Stimulated activated CD8-positive, alpha-beta memory T cell treated with anti-CD3 and anti-CD28 coated beads, Interleukin-7, amount 100 ng/mL, for 24 hours (primary cell): ENCODE results near the gene SORCS2.

Source experiments
- DNase-seq: peaks from one replicate; pipeline ENCODE4 v3.0.0-alpha.2; 2020; ENCODE audit warnings: low read depth

Gene SORCS2

DNA sequence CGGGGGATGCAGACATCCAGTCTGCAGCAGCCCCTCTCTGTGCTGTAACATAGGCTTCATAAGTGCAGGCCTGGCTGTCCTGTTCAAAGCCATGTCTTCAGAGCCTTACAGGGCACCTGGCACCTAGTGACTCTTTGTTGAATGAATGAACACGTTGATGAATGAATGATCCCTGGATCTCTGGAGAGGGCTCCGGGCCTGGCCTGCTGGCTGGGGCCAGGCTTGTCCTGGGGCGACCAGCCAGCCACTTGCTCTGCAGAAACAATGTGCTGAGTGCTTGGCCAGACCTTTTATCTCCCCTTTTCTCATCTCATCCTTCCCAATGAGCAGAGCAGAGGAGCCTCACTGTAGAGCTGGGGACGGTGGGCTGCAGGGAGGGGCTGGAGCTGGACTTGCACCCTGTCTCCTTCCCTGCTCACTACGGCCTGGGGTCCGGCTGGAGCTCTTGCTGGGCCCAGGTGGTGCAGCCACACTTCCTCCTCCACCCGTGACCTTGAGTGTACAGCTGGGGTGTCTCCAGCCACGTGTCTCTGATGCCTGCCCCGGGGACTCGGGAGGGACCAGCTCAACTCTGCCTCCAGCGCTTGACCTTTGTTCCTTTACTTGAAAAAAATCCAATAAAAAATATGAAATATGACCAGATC, 164.5 kb downstream of the SORCS2 start:
- DNase-seq = no peak

GRCh38 chr4:7357323-7357722, 165.0 kb downstream of the SORCS2 start:
- DNase-seq = no peak

- DNase-seq = no peak
Observed at GRCh38 chr4:7358100-7358735, 165.9 kb downstream of the SORCS2 start.

GRCh38 chr4:7359400-7360062, 167.2 kb downstream of the SORCS2 start:
- no peak for DNase-seq

DNA sequence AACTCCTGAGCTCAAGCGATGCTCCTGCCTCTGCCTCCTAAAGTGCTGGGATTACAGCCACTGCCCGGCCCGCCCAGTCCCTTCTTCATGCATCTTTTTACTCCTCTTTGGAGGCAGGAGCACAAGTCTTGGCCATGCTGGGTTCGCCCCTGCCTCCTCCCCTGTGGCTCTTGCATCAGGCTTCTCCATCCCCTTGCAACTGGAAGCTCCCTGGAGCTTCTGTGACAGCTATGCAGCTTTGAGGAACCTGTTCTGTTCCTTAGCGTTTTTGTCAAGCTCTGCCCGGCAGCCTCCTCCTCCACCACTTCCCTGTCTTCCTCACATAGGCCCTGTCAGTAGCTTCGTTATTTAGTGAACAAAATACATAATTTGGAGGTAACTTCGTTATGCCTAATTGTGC, 168.5 kb downstream of the SORCS2 start:
- DNase-seq = no peak

DNA sequence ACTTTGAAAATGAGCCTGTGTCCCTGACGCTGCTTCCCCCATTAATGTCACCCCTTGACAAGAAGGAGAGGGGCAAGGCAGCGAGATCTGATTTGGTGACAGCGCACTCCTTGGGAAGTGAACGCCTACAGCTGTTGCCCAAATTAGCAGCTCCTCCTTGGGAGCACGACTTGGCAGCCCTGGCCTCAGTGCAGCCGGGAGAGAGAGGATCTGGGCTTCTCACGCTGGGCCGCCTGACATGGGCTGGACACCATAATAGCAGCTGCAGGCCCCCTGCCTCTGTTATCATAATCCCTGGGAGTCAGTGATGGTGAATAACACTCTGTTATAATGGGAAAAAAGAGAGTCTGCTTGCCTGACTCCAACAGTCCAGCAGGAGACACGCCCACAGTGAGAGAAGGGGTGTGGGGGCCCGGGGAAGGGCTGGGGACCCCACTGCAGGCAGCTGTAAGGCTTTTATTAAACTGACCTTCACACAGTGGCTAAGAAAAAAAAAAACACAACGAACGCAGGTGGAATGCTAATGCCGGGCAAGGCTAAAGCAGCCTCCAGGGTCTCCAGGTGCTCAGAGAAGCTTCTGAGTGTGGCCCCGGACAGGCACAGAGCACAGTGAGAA, 169.1 kb downstream of the SORCS2 start:
- DNase-seq = no peak

- no peak for DNase-seq
Observed at GRCh38 chr4:7362341-7362740, 170.0 kb downstream of the SORCS2 start.

GRCh38 chr4:7362862-7363430, 170.6 kb downstream of the SORCS2 start:
- DNase-seq = no peak

GRCh38 chr4:7364979-7365378, 172.6 kb downstream of the SORCS2 start:
- no peak for DNase-seq

GRCh38 chr4:7365462-7366179, 173.3 kb downstream of the SORCS2 start:
- no peak for DNase-seq

- no peak for DNase-seq
Observed at GRCh38 chr4:7366180-7366945, 174.0 kb downstream of the SORCS2 start.

GRCh38 chr4:7366954-7367353, 174.6 kb downstream of the SORCS2 start:
- no peak for DNase-seq

DNA sequence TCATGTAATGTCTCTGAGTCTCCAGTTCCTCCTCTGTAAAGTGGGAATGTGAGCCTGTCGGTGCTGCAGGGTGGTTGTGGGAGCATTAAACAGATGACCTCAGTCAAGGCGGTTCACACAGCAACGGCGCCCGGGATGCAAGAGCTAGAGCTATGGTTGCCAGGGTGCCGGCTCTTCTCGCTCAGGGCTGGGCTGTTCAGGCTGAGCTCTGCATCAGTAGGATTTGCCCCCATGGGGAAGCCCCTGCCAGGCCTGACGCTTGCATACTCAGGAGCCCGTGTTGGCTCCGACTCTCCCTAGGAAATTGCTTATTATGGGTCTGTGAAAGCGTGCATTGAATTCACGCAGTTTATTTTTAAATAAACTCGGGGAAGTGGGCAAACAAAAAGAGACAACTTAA, 175.1 kb downstream of the SORCS2 start:
- no peak for DNase-seq

DNA sequence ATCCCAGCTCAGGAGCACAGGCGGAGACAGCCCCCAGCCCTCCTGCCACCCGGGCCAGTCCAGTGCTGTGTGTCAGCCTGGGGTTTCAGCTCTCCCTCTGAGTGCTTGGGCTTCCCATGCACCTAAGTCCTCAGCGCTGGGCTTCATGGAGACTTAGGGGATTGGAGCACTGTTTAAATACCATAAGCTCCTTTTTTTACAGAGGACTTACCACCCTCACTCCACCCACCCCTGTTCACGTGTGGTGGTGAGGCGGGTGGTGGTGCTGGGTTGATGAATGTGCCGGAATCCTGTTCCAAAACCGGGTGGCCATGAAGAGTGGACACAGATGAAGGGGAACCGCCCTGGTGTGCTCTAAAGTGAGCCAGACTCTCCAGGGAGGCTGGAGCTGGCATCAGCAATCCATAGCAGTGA, 175.5 kb downstream of the SORCS2 start:
- DNase-seq = no peak

- no peak for DNase-seq
Observed at GRCh38 chr4:7368296-7368695, 176.0 kb downstream of the SORCS2 start.

- no peak for DNase-seq
Observed at GRCh38 chr4:7369511-7369910, 177.2 kb downstream of the SORCS2 start.

GRCh38 chr4:7370038-7370437, 177.7 kb downstream of the SORCS2 start:
- no peak for DNase-seq

- DNase-seq = no peak
Observed at GRCh38 chr4:7371210-7371941, 179.0 kb downstream of the SORCS2 start.

DNA sequence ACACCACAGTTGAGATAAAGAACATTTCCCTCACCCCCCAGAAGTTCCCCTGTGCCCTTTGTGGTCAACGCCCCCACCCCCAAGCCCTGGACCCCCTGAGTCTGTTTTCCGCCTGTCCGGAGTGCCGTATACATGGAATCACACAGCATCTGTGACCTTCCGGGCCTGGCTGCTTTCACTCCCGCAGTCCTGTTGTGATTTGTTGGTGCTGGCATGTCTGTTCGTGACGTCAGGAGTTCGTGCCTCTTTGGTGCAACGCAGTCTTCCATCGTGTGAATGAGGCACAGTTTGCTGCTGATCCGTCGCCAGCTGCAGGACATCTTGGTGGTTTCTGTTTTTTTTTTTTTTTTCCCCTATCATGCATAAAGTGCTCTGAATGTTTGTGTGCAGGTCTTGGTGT, 180.3 kb downstream of the SORCS2 start:
- DNase-seq = no peak

DNA sequence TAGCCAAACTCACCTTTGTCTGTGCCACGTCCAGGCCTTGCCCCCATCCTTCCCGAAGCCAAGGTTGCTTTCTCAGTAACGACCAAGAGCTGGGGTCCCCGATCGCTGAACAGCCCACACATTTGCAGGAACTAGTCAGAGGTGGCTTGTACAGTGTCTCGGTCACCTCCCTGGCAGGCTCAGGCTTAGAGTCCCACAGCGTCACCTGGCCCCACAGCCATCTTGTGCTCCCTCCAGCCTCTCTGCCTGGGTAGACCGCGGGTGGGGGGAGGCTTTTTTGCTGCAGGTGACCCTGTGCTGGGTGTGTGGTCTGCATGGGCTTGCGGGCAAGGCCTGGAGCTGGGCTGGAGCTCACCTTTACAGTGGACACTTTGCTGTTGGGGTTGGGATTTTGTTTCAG, 182.2 kb downstream of the SORCS2 start:
- no peak for DNase-seq

DNA sequence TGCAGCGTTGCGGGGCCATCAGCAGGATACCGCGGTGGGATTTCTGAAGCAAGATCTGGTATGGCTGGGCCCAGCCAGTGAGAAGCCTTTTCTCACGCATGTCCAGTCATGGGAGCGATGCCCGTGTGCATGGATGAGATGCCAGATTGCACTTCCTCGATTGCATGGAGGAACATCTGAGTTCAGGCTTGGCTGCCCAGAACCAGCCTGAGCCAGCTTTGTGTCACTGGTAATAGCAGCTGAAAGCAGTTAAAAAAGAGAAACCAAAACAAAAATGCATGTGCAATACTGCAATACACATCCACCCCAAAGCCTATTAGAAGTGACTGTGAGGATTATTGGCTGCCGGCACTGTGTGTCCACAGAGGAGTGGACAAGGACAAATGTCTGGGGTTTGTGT, 183.1 kb downstream of the SORCS2 start:
- DNase-seq = no peak
